Bone marrow (tissue), 2 donors: ENCODE data around the gene PCDH18.
"Not testable (repeated sequence)": the region's sequence is repeated elsewhere in the genome, so short reads cannot be mapped to it uniquely, and the experiment has no call there.

Experiments used
- DNase-seq, 2 donors: peaks; one replicate each; lab custom pipeline; 2025; lab: John Stamatoyannopoulos, UW

PCDH18 gene, protein sequence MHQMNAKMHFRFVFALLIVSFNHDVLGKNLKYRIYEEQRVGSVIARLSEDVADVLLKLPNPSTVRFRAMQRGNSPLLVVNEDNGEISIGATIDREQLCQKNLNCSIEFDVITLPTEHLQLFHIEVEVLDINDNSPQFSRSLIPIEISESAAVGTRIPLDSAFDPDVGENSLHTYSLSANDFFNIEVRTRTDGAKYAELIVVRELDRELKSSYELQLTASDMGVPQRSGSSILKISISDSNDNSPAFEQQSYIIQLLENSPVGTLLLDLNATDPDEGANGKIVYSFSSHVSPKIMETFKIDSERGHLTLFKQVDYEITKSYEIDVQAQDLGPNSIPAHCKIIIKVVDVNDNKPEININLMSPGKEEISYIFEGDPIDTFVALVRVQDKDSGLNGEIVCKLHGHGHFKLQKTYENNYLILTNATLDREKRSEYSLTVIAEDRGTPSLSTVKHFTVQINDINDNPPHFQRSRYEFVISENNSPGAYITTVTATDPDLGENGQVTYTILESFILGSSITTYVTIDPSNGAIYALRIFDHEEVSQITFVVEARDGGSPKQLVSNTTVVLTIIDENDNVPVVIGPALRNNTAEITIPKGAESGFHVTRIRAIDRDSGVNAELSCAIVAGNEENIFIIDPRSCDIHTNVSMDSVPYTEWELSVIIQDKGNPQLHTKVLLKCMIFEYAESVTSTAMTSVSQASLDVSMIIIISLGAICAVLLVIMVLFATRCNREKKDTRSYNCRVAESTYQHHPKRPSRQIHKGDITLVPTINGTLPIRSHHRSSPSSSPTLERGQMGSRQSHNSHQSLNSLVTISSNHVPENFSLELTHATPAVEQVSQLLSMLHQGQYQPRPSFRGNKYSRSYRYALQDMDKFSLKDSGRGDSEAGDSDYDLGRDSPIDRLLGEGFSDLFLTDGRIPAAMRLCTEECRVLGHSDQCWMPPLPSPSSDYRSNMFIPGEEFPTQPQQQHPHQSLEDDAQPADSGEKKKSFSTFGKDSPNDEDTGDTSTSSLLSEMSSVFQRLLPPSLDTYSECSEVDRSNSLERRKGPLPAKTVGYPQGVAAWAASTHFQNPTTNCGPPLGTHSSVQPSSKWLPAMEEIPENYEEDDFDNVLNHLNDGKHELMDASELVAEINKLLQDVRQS

GRCh38 chr4:137531986-137532868, at the start of gene PCDH18:
Gene PCDH18 (minus strand): TSS chr4:137532494. CDS start chr4:137532088, 406 bp downstream.
- DNase-seq, result no peak

DNA sequence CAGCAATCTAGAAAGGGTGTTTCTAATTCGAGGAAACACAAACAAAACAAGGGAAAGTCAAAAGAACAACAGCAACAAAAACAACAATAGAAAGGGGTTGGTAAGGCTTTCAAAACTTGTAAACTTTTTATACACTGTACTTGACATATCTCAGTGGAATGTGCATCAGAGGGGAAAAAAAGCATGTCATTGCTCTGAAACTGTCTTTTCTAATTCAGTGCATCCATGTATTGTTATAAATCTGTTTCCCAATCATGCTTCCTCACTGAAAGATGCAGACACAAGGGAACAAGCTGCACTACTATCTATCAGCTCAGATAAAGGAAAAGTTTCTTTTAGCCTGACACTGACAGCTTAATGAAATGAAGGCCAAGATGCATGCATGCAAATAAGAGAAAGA, 44.2 kb upstream of the PCDH18 start:
- DNase-seq, result no peak

DNA sequence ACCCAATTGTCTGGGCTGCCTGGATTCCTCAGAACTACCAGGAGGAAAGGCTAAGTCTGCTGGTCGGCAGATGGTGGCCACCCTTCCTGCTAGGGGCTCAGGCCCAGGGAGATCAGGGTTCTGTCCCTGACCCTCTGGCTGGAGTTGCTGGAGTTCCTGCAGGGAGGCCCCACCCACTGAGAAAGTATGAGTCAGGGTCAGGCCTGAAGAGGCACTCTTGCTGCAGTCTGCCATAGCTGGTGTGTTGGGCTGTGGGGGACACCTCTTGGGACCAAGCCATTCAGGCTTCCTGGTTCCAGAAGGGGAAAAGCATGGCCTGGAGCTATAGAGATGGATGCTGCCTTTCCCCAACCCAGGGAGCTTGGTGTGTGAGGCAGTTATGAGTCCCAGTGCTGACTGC, 40.4 kb upstream of the PCDH18 start:
- DNase-seq, result no peak

DNA sequence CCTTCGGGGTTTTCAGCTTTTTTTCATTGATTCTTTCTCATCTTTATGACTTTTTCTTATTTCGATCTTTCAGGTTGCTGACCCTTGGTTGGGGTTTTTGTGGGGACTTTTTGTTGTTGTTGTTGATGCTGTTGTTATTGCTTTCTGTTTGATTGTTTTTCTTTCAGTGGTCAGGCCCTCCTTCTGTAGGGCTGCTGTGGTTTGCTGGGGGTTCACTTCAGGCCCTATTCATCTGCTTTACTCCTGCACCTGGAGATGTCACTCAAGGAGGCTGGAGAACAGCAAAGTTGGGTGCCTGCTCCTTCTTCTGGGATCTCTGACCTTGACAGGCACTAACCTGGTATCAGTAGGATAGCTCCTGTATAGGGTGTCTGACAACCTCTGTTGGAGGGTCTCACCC, 39.9 kb upstream of the PCDH18 start:
- no peak for DNase-seq

- DNase-seq, result no peak
These were observed 27.5 kb upstream of the PCDH18 start for GRCh38 chr4:137559801-137560200.

GRCh38 chr4:137558951-137559350, 26.7 kb upstream of the PCDH18 start:
- DNase-seq, result no peak

DNA sequence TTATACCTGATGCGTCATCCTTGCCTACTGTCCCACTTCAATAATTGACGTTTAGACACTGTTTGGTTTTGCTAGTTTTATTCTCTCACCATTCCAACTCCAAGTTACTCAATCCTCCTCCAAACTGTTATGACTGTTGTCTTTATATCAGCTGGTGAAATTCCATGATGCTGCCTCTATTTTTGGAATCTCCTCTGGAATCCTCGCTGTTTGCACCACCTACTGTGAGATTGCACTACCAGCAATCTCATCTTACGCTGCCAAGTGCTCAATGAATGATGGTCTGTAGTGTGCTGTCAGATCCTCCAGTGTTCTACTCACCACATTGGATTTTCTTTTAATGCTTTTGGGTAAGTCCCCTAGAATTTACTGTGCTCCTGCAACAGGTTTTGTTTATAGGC, 13.2 kb upstream of the PCDH18 start:
- DNase-seq, result no peak

GRCh38 chr4:137543648-137544047, 11.4 kb upstream of the PCDH18 start:
- no peak for DNase-seq

DNA sequence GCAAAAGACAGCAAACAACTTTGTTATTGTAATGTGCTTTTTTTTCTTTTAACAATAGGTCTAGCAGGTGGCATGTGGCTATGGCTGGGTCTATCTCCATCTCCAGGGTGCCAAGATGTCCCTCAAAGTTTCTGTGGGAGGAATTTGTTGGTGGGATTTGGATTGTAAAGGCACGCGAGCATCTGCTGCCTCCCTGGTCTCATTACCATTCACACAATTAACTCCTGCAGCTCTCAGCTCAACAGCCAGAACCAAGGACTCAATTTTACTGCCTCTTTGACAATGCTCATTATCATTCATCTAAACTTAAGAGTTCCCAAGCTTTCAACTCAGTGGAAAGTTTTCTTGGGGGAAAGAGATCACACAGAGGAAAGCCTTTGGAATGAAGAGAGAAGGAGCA, 10.9 kb upstream of the PCDH18 start:
- DNase-seq, result no peak

DNA sequence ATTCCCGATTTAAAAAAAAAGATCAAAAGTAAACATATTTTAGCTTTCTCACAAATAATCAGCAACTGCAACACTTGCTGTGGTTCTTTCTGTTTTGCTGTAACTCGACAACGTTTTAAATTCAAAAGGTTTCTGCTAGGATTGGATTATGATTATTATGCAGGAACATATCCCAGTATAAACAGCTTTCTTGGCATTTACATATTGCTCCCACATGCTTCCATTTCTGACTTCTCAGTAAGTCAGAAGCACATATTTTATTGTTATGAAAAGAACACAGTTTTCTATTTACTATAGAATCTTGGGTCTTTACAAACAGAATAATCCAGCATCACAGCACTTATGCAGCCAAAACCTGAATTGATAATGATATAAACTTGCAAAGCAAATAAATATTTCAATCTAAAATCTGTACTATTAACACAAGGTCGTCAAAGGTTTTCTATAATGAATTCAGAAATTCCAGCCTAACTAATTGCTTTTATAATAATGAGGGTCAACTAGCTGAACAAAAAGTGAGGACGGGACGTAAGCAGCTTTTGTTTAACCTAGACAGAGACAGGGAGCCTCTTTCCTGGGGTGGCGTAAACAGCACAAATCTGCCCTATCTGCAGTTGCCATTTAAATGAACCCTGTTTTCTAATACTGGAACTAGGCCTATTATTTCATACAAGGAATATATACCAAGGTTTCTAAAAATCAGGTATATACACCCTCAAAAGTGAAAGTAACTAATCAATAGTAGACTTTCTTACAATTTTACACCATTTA, 9.8 kb upstream of the PCDH18 start:
- DNase-seq, result no peak

- no peak for DNase-seq
These were observed 8.9 kb upstream of the PCDH18 start for GRCh38 chr4:137541181-137541580.

GRCh38 chr4:137540356-137540755, 8.1 kb upstream of the PCDH18 start:
- DNase-seq, result no peak

DNA sequence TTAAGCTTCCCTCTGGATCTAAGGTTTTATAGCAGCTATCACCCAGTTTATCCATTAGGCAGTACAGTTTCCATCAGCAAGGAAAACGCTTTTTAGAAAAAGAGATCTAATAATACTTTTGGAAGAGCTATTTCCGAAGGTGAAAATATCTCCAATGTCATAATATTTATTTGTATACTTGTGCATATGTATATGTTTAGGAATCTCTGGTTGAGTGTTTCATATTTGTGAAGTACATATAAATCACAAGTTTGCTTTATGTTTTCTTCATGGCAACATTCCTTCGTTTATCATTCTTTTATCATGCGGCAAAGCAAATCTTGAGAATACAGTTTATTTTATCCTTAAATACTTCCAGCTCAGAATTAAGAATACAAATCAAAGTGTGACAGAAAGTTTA, 6.2 kb upstream of the PCDH18 start:
- no peak for DNase-seq

- DNase-seq, result not testable (repeated sequence)
These were observed 5.5 kb upstream of the PCDH18 start for GRCh38 chr4:137537807-137538206.

GRCh38 chr4:137536789-137537561, 4.7 kb upstream of the PCDH18 start:
- no peak for DNase-seq

DNA sequence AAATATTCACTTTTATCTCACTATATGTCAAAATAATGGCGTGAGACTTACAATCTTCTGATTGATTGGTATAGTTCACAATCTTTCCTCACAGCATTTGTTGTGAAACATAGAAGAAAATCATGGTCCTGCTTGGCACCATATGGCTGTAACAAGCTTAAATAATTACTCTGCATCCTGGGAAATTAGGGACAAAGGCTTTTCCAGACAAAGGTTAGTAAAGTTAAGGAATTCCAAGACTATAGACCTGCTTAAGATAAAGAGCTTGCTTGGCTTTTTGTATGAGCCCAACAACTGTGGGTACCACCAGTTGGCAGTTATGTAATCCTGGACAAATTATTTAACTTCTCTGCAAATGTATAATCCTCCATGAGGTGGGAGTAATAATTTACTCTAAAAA, 3.4 kb upstream of the PCDH18 start:
- DNase-seq, result no peak

DNA sequence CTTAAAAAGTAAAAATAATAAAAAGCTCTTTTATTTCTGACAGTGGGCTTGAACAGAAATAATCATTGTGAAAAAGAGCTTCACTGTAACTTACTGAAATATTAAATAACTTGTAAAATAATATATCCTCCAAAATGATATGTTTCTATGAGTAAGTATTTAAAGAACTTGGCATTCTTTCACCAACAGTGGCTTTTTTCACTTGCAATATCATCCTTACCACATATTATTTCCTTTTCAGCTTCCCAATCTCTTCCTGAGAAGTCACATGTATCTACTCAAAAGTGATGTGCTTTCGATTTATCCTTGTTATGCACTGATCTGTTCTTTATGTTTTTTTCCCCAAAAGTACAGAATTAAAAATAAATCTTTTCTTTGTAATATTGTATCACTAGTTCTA, 2.2 kb upstream of the PCDH18 start:
- DNase-seq, result no peak

DNA sequence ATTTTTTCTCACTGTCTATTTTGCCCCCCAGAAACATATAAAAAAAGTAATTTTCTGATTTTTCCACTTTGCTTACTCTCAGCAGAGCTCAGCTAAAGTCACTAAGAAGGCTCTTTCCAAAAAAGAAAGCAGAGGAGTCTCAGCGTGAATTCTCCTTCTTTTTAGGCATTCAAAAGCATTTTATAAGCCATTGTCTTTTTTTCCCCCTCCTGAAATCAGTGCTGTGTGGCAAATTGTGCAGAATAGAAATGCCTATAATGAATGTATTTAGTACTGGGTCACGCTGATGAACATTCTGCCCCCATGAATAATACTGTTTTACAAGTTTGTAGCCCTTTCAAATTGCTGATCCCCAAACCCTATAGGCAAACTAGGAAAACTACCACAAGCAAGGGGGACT, 1.6 kb upstream of the PCDH18 start:
- no peak for DNase-seq

- no peak for DNase-seq
These were observed 559 bp upstream of the PCDH18 start for GRCh38 chr4:137532869-137533236.
